GM19452 (cell line): ENCODE data around the gene MVB12A.

ENCODE experiments used
- ATAC-seq: cut with Tn5 transposase; IDR thresholded peaks from one replicate; pipeline ENCODE4 v1.9.1; 2021; ENCODE audit not compliant: unreplicated experiment

Gene MVB12A

GRCh38 chr19:17441241-17442021, 21.6 kb downstream of the MVB12A start:
- no peak for ATAC-seq

GRCh38 chr19:17445526-17446165, 25.8 kb downstream of the MVB12A start:
- ATAC-seq = no peak

GRCh38 chr19:17447704-17448130, 27.9 kb downstream of the MVB12A start:
- ATAC-seq = no peak

GRCh38 chr19:17448131-17448967, 28.5 kb downstream of the MVB12A start, which contains the start of gene TMEM221:
Gene TMEM221 (minus strand): TSS chr19:17448668. CDS start chr19:17448462, 206 bp downstream.
- ATAC-seq = no peak

GRCh38 chr19:17450264-17451075, 30.6 kb downstream of the MVB12A start:
- ATAC-seq = no peak

- no peak for ATAC-seq
Measured at GRCh38 chr19:17451820-17452219, 32.0 kb downstream of the MVB12A start.

- ATAC-seq = no peak
Measured at GRCh38 chr19:17454576-17455071, 34.8 kb downstream of the MVB12A start.

- no peak for ATAC-seq
Measured at GRCh38 chr19:17455308-17456123, 35.7 kb downstream of the MVB12A start.

- ATAC-seq = no peak
Measured at GRCh38 chr19:17456127-17456526, 36.3 kb downstream of the MVB12A start.

GRCh38 chr19:17457616-17458015, 37.8 kb downstream of the MVB12A start:
- ATAC-seq = no peak

GRCh38 chr19:17458970-17459369, 39.1 kb downstream of the MVB12A start:
- no peak for ATAC-seq

GRCh38 chr19:17460372-17461230, 40.8 kb downstream of the MVB12A start, which contains the start of gene NXNL1:
Gene NXNL1 (minus strand): TSS chr19:17460926. CDS start chr19:17460869, 57 bp downstream.
- ATAC-seq = no peak

GRCh38 chr19:17466487-17466850, 46.6 kb downstream of the MVB12A start:
- no peak for ATAC-seq

GRCh38 chr19:17467471-17468301, 47.8 kb downstream of the MVB12A start:
- ATAC-seq = no peak

- no peak for ATAC-seq
Measured at GRCh38 chr19:17468302-17469091, 48.6 kb downstream of the MVB12A start.

GRCh38 chr19:17469092-17469480, 49.2 kb downstream of the MVB12A start:
- ATAC-seq = no peak

GRCh38 chr19:17469481-17470067, 49.7 kb downstream of the MVB12A start:
- peak; percentile 51 for ATAC-seq
